Choroid plexus epithelial cell (primary cell): ENCODE results near the gene MAPKAP1.

Experiments used
- DNase-seq: peaks from one replicate; pipeline ENCODE4 v3.0.0-alpha.2; 2010; ENCODE audit warnings: low read depth
- H3K4me3 ChIP-seq: 2 replicates; pipeline ENCODE4 v1.5.1; 2011; ENCODE audit warnings: low read depth, mild to moderate bottlenecking, control low read depth, low read length, moderate library complexity
- TF ChIP-seq, protein P1 (sequence below): conservative IDR thresholded peaks from 2 replicates; pipeline ENCODE4 v1.5.1; 2011; ENCODE audit warnings: low read depth, mild to moderate bottlenecking, control low read depth, inconsistent platforms, low read length, moderate library complexity

MAPKAP1 gene

DNA sequence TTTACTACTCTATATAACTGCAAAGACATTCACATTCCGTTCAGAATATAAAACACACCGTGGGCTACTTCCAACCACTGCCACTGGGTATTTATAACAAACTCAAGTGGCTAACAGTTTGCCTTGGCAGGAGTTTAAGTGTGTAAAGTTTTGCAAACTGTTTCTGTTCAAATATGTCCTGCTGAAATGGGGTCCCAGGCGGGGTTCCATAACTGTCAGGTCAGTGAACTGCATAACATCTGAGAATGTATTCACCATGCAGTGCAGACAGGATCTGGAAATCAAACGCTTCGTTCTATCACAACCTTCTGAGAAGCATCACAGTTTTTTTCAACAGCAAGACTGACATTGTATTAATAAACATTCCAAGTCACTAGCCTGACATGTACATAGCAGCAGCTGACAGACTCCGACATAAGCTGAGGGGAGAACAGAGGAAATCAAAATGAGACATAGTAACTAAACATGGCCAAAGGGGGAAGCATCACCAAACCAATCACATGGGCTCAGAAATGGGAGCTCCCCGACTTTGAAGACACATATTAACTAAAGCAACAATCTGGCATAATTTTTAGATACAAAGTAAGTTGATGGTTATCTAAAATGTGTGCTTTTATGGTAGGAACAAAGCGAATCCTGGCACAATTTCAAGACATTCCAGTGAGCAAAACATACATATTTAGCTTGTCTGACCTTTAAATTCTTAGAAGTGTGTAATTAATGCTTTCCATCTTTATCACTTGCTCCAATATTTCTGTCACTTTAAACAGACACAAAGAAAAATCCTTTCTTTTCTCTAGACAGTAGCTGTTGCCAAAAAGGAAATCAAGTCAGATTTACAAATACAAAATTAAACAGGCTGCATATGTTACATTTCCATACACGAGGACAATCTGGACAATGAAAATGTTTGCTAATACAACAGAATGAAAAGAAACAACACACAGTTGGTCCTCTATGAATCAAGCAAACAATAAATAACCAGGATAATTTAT lies 156.8 kb downstream of the MAPKAP1 start:
- TF ChIP-seq, protein P1, sequence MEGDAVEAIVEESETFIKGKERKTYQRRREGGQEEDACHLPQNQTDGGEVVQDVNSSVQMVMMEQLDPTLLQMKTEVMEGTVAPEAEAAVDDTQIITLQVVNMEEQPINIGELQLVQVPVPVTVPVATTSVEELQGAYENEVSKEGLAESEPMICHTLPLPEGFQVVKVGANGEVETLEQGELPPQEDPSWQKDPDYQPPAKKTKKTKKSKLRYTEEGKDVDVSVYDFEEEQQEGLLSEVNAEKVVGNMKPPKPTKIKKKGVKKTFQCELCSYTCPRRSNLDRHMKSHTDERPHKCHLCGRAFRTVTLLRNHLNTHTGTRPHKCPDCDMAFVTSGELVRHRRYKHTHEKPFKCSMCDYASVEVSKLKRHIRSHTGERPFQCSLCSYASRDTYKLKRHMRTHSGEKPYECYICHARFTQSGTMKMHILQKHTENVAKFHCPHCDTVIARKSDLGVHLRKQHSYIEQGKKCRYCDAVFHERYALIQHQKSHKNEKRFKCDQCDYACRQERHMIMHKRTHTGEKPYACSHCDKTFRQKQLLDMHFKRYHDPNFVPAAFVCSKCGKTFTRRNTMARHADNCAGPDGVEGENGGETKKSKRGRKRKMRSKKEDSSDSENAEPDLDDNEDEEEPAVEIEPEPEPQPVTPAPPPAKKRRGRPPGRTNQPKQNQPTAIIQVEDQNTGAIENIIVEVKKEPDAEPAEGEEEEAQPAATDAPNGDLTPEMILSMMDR, result no peak
- peak; percentile 78 for DNase-seq
- no peak overlapping the region for H3K4me3 ChIP-seq

DNA sequence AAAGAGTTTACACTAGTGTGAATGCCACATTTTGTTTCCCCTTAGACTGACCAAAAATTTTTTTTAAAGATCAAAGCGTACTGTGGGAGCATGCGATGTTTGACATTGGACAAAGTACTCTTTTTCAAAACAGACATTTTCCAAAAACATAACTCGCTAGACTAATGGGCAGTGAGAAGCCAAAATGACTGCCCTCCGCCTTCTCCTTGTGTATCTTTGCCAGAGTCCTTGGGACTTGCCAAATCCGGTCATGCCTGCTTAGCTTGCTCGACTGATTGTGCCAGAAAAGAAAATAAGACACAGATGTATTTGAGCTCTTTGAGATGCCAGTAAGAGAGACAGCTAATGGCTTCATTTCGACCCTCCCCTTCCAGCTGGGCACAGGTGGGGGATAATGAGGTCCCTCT lies 157.5 kb downstream of the MAPKAP1 start:
- no peak overlapping the region for H3K4me3 ChIP-seq
- no peak for DNase-seq
- TF ChIP-seq, protein P1, result no peak

DNA sequence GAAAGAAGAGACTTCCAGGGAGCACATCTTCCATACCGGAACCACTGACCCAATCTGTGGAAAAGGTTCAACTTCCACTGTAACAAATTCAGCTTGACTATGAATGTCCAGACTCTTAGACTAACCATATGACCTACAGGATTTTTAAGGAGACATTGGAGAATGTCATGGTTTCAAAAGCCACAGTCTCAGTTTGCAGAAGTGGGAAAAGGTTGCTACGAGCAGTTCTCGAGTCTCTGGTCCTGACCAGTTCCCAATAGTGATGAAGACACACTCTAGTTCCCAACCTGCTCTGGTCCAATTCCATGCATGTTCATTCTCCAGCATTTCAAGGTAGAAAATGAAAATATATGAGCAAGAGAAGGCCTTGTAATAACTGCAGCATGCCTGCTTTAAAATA lies 158.0 kb downstream of the MAPKAP1 start:
- no peak overlapping the region for H3K4me3 ChIP-seq
- DNase-seq, result no peak

DNA sequence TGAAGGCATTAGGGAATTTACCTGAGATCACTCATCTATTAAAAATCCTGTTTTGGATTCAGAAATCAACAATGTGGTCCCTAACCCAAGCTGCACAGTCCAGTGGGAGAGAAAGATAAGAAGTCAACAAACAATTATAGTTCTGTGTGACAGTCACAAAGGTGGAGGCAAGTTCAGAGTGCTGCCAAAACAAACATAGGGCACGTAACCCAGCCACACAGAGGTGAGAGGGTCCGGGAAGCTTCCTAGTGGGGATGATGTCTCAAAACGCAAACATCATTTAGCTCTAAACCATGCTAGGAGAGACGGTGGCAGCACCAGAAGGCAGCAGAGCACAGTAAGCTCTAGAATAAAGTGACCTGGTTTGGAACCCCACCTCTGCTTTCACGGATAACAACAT lies 158.9 kb downstream of the MAPKAP1 start:
- H3K4me3 ChIP-seq, result no peak overlapping the region
- TF ChIP-seq, protein P1, result no peak
- no peak for DNase-seq

More for the DNA sequence above, 158.0 kb downstream of the MAPKAP1 start:
- TF ChIP-seq, protein P1, result no peak

DNA sequence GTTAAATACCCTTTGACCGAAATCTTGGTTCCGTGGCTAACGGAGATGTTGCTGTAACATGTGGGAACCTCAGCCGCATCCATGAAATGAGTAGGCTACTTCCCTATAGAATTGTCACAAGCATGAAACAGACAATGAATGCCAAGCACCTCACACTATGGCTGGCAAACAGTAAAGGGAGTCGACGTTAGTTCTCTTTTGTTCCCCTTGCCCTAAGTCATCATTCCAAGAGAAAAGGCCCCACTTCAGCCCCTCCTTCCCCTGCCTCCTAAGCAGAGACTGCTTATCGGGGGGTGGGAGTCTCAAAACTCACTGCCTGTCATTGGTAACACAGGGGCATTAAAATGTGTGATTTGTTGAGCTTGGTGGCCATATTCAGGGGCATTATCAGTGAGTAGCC lies 159.6 kb downstream of the MAPKAP1 start:
- no peak for DNase-seq
- TF ChIP-seq, protein P1, result no peak
- H3K4me3 ChIP-seq, result no peak overlapping the region

DNA sequence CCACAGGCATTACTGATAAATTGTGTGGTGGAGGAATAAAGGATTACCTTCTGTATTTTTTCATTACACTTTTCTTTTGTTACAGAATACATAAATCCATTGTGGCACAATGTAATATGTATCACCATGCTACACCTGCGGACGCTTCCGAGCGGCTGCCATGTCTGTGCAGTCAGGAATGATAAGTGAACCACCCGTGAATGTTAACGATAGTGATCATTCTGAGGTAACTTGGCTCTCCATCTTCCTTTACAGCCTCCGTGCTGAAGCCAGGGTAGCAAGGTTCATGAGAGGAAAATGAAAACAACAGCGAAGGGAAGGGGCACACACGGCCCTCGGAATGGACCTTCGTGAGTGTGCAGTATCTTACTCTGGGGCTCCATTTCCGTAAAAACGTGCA lies 161.2 kb downstream of the MAPKAP1 start:
- no peak for DNase-seq
- no peak overlapping the region for H3K4me3 ChIP-seq
- TF ChIP-seq, protein P1, result no peak
